Measurements from ENCODE around the gene SLC22A31. TPM values are rescaled to one million over a fixed set of nuclear protein-coding genes. Genes with fewer than 3 reads are reported as not detected.

Gene SLC22A31
- total and polyA plus RNA-seq, 5 donors from 2014 or later = 0.14 TPM; not detected in 4

GRCh38 chr16:89210904-89211515 is 10.7 kb upstream of the SLC22A31 start:
- peaks cover 0 to 11% (median 6%) of the 10 kb centered on the region in 4 donors for H3K4me1 Mint-ChIP-seq
- no peak overlapping the region for H3K27ac ChIP-seq (ENCODE audit: insufficient read depth, low read length, poor library complexity, severe bottlenecking)
- H3K36me3 Mint-ChIP-seq = no peaks in the 10 kb centered on the region
- DNase-seq = no peak
- no peaks in the 10 kb centered on the region for H3K9me3 ChIP-seq (ENCODE audit: control insufficient read depth in 2 of 2, low read length in 2 of 2)
- no peak overlapping the region for H3K4me3 Mint-ChIP-seq
- peaks cover 23% of the 10 kb centered on the region for H3K27me3 Mint-ChIP-seq
- H3K27me3 ChIP-seq (ENCODE audit: control insufficient read depth, insufficient read depth, low read length) = no peaks in the 10 kb centered on the region
- no peaks in the 10 kb centered on the region for H3K36me3 ChIP-seq (ENCODE audit: control insufficient read depth, insufficient read depth, low read length)
- ATAC-seq (ENCODE audit: low read depth in 2 of 2) = no peak
- no peak overlapping the region for H3K4me3 ChIP-seq (ENCODE audit: low read depth, low read length)
- H3K9me3 Mint-ChIP-seq = no peaks in the 10 kb centered on the region
- peaks cover under 1% of the 10 kb centered on the region for H3K4me1 ChIP-seq (ENCODE audit: control insufficient read depth, insufficient read depth, low read length, poor library complexity, severe bottlenecking)
- H3K27ac Mint-ChIP-seq = no peak overlapping the region

- Histone ChIP-seq H3K36me3 (ENCODE audit: control insufficient read depth, insufficient read depth, low read length) (no peaks in the 10 kb centered on the region), H3K4me3 (ENCODE audit: low read depth, low read length) (no peak overlapping the region), H3K9me3 (ENCODE audit: control insufficient read depth in 2 of 2, low read length in 2 of 2) (no peaks in the 10 kb centered on the region), H3K4me1 (ENCODE audit: control insufficient read depth, insufficient read depth, low read length, poor library complexity, severe bottlenecking) (no peaks in the 10 kb centered on the region), H3K27me3 (ENCODE audit: control insufficient read depth, insufficient read depth, low read length) (no peaks in the 10 kb centered on the region), H3K27ac (ENCODE audit: insufficient read depth, low read length, poor library complexity, severe bottlenecking) (no peak overlapping the region)
- peaks cover 23% of the 10 kb centered on the region for H3K27me3 Mint-ChIP-seq
- DNase-seq (no peak), ATAC-seq (ENCODE audit: low read depth in 2 of 2) (no peak)
- H3K27ac Mint-ChIP-seq = peak overlapping the region in 1 of 3 donors; percentile 76
- H3K4me1 Mint-ChIP-seq = peaks cover 0 to 8% (median 4%) of the 10 kb centered on the region in 4 donors
- no peaks in the 10 kb centered on the region for H3K9me3 Mint-ChIP-seq
- H3K4me3 Mint-ChIP-seq = no peak overlapping the region
- no peaks in the 10 kb centered on the region for H3K36me3 Mint-ChIP-seq
Observed at GRCh38 chr16:89210165-89210903, 10.0 kb upstream of the SLC22A31 start.

GRCh38 chr16:89209522-89210044 is 9.2 kb upstream of the SLC22A31 start:
- H3K27ac Mint-ChIP-seq = no peak overlapping the region
- Histone ChIP-seq H3K4me3 (ENCODE audit: low read depth, low read length) (no peak overlapping the region), H3K4me1 (ENCODE audit: control insufficient read depth, insufficient read depth, low read length, poor library complexity, severe bottlenecking) (no peaks in the 10 kb centered on the region), H3K9me3 (ENCODE audit: control insufficient read depth in 2 of 2, low read length in 2 of 2) (no peaks in the 10 kb centered on the region), H3K27ac (ENCODE audit: insufficient read depth, low read length, poor library complexity, severe bottlenecking) (no peak overlapping the region), H3K27me3 (ENCODE audit: control insufficient read depth, insufficient read depth, low read length) (no peaks in the 10 kb centered on the region), H3K36me3 (ENCODE audit: control insufficient read depth, insufficient read depth, low read length) (no peaks in the 10 kb centered on the region)
- peaks cover 0 to 4% (median 3%) of the 10 kb centered on the region in 4 donors for H3K4me1 Mint-ChIP-seq
- H3K27me3 Mint-ChIP-seq = peaks cover 23% of the 10 kb centered on the region
- ATAC-seq (ENCODE audit: low read depth in 2 of 2) = no peak
- no peaks in the 10 kb centered on the region for H3K36me3 Mint-ChIP-seq
- DNase-seq = no peak
- no peak overlapping the region for H3K4me3 Mint-ChIP-seq
- no peaks in the 10 kb centered on the region for H3K9me3 Mint-ChIP-seq

- no peak for ATAC-seq (ENCODE audit: low read depth in 2 of 2)
- Mint-ChIP-seq H3K4me3 (no peak overlapping the region), H3K4me1 (peaks cover 0 to 4% (median 3%) of the 10 kb centered on the region in 4 donors), H3K9me3 (peaks cover 0 to 3% (median 0%) of the 10 kb centered on the region in 7 donors), H3K36me3 (no peaks in the 10 kb centered on the region), H3K27me3 (peaks cover 37% of the 10 kb centered on the region), H3K27ac (no peak overlapping the region)
- Histone ChIP-seq H3K4me3 (ENCODE audit: low read depth, low read length) (no peak overlapping the region), H3K27me3 (ENCODE audit: control insufficient read depth, insufficient read depth, low read length) (peaks cover 11% of the 10 kb centered on the region), H3K9me3 (ENCODE audit: control insufficient read depth in 2 of 2, low read length in 2 of 2) (no peaks in the 10 kb centered on the region), H3K27ac (ENCODE audit: insufficient read depth, low read length, poor library complexity, severe bottlenecking) (no peak overlapping the region), H3K36me3 (ENCODE audit: control insufficient read depth, insufficient read depth, low read length) (no peaks in the 10 kb centered on the region), H3K4me1 (ENCODE audit: control insufficient read depth, insufficient read depth, low read length, poor library complexity, severe bottlenecking) (no peaks in the 10 kb centered on the region)
- no peak for DNase-seq
Observed at GRCh38 chr16:89207993-89208392, 7.7 kb upstream of the SLC22A31 start.

- Mint-ChIP-seq H3K36me3 (no peaks in the 10 kb centered on the region), H3K9me3 (peaks cover 0 to 6% (median 0%) of the 10 kb centered on the region in 7 donors), H3K27me3 (peaks cover 43% of the 10 kb centered on the region), H3K4me3 (peak overlapping the region; percentile 67 to 77 (median 74)), H3K27ac (no peak overlapping the region), H3K4me1 (peaks cover 0 to 21% (median 8%) of the 10 kb centered on the region in 4 donors)
- Histone ChIP-seq H3K27ac (ENCODE audit: insufficient read depth, low read length, poor library complexity, severe bottlenecking) (no peak overlapping the region), H3K9me3 (ENCODE audit: control insufficient read depth in 2 of 2, low read length in 2 of 2) (no peaks in the 10 kb centered on the region), H3K27me3 (ENCODE audit: control insufficient read depth, insufficient read depth, low read length) (peaks cover 14% of the 10 kb centered on the region), H3K4me3 (ENCODE audit: low read depth, low read length) (no peak overlapping the region), H3K36me3 (ENCODE audit: control insufficient read depth, insufficient read depth, low read length) (no peaks in the 10 kb centered on the region), H3K4me1 (ENCODE audit: control insufficient read depth, insufficient read depth, low read length, poor library complexity, severe bottlenecking) (peaks cover 14% of the 10 kb centered on the region)
- DNase-seq = no peak
- ATAC-seq (ENCODE audit: low read depth in 2 of 2) = no peak
Observed at GRCh38 chr16:89202422-89203215, 2.3 kb upstream of the SLC22A31 start.

GRCh38 chr16:89201439-89202377 is 1.4 kb upstream of the SLC22A31 start:
- Histone ChIP-seq H3K27ac (ENCODE audit: insufficient read depth, low read length, poor library complexity, severe bottlenecking) (no peak overlapping the region), H3K27me3 (ENCODE audit: control insufficient read depth, insufficient read depth, low read length) (peaks cover 14% of the 10 kb centered on the region), H3K36me3 (ENCODE audit: control insufficient read depth, insufficient read depth, low read length) (no peaks in the 10 kb centered on the region), H3K4me3 (ENCODE audit: low read depth, low read length) (no peak overlapping the region), H3K9me3 (ENCODE audit: control insufficient read depth in 2 of 2, low read length in 2 of 2) (no peaks in the 10 kb centered on the region), H3K4me1 (ENCODE audit: control insufficient read depth, insufficient read depth, low read length, poor library complexity, severe bottlenecking) (peaks cover 14% of the 10 kb centered on the region)
- no peak overlapping the region for H3K27ac Mint-ChIP-seq
- peak; percentile 72 to 73 for ATAC-seq (ENCODE audit: low read depth in 2 of 2)
- no peaks in the 10 kb centered on the region for H3K36me3 Mint-ChIP-seq
- H3K4me1 Mint-ChIP-seq = peaks cover 0 to 21% (median 8%) of the 10 kb centered on the region in 4 donors
- DNase-seq = peak; percentile 48 to 68 (median 63)
- peaks cover 0 to 6% (median 0%) of the 10 kb centered on the region in 7 donors for H3K9me3 Mint-ChIP-seq
- H3K27me3 Mint-ChIP-seq = peaks cover 37% of the 10 kb centered on the region
- peak overlapping the region; percentile 47 to 75 (median 69) for H3K4me3 Mint-ChIP-seq

Data from CD4-positive, CD25-positive, alpha-beta regulatory T cell (primary cell).